Ovary (tissue), 9 donors: ENCODE measurements around the gene TNFRSF14. TPM values are rescaled to one million over a fixed set of nuclear protein-coding genes. Genes with fewer than 3 reads are reported as not detected.
"Not testable (repeated sequence)": the region's sequence is repeated elsewhere in the genome, so short reads cannot be mapped to it uniquely, and the experiment has no call there.

ENCODE experiments used
- DNase-seq, 5 donors: peaks; one replicate each; pipeline ENCODE4 v3.0.0-alpha.2; 2019 to 2020
- H3K27ac ChIP-seq, 2 donors: fragments of 200-600 bp; one replicate each; pipeline versions ENCODE4 v1.5.1 to v1.8.0; 2019 to 2022
- H3K27me3 ChIP-seq: fragments of 200-600 bp; one replicate; pipeline ENCODE4 v1.8.0; 2022
- H3K36me3 ChIP-seq: fragments of 200-600 bp; sonication (generic); one replicate; pipeline ENCODE4 v1.5.1; 2019
- H3K4me1 ChIP-seq: one replicate; pipeline ENCODE4 v1.8.1; 2013; ENCODE audit warnings: mild to moderate bottlenecking, moderate library complexity; ENCODE audit not compliant: insufficient read depth
- H3K4me3 ChIP-seq: fragments of 200-600 bp; sonication (generic); one replicate; pipeline ENCODE4 v1.5.1; 2017
- H3K9me3 ChIP-seq, 2 donors: fragments of 200-600 bp in 1 of 2; sonication (generic) in 1 of 2; one replicate each; pipeline versions ENCODE4 v1.5.1 to v1.8.1; 2013 to 2019; ENCODE audit warnings: mild to moderate bottlenecking in 1 of 2, moderate library complexity in 1 of 2
- CTCF ChIP-seq, 3 donors: fragments of 450-650 bp in 2 of 3; fragments of 200-600 bp in 1 of 3; IDR thresholded peaks; one replicate each; pipeline versions ENCODE4 v1.5.1 to v1.8.0; 2016 to 2022; ENCODE audit warnings: antibody characterized with exemption in 3 of 3, mild to moderate bottlenecking in 1 of 3
- EP300 ChIP-seq: sonication (generic); formaldehyde crosslinking; IDR thresholded peaks from one replicate; pipeline ENCODE4 v1.6.1; 2017; ENCODE audit warnings: antibody characterized with exemption
- POLR2A ChIP-seq: fragments of 450-650 bp; IDR thresholded peaks from one replicate; pipeline ENCODE4 v1.6.1; 2017; ENCODE audit warnings: antibody characterized with exemption, mild to moderate bottlenecking, moderate library complexity
- WGBS, 3 donors: extraction: QIAGEN DNeasy Blood & Tissue Kit in 1 of 3; methylation state at CpG; one replicate each; pipeline versions ENCODE4 v1.1.5 to v1.1.7; 2013 to 2017; 5-methylcytosine and 5-hydroxymethylcytosine counted together
- intact Hi-C, 4 donors: fragments of 100-400 bp; cut with DNase I; formaldehyde crosslinking; loops; one replicate each; pipeline versions ENCODE4 v1.11.0 to v1.15.1; 2022 to 2023
- polyA plus RNA-seq, 2 donors: library from polyadenylated mRNA; stranded (reverse); fragments of 200-250 nt in 1 of 2; fragments of 350-450 nt in 1 of 2; fragmentation: Illumina TruSeq in 1 of 2; extraction: RNeasy Lipid Tissue Mini Kit (QIAGEN cat#74804) in 1 of 2; gene quantifications; one replicate each; pipeline ENCODE4 v1.2.3, GENCODE V29; 2013 to 2014
- total RNA-seq, 7 donors: library from RNA; depleted of rRNA in 2 of 7; stranded (reverse); fragments of >200 nt in 2 of 7; fragmentation: NEBNext Ultra II Directional in 3 of 7; extraction: Animal tissue kit (Norgen Biotek cat#: 25700) in 3 of 7; gene quantifications; one replicate each; pipeline versions ENCODE4 v1.1.0 to v1.2.4, GENCODE V29; 2016 to 2023
- donor health status: DM: no; HTN: no; CAD: no; lungs with moderate emphysema.
- donor health status: DM: no; HTN: no; CAD: no.
- donor health status: Bipolar disorder and iron deficiency.
- donor health status: DM: yes; HTN: yes; CAD: no.
- donor health status: DM: no; HTN: no; CAD: no.
- donor health status: DM: yes; HTN: yes; CAD: no.

Gene TNFRSF14
- total and polyA plus RNA-seq, 9 donors = 4.3 to 78.5 (median 57.6) TPM

DNA sequence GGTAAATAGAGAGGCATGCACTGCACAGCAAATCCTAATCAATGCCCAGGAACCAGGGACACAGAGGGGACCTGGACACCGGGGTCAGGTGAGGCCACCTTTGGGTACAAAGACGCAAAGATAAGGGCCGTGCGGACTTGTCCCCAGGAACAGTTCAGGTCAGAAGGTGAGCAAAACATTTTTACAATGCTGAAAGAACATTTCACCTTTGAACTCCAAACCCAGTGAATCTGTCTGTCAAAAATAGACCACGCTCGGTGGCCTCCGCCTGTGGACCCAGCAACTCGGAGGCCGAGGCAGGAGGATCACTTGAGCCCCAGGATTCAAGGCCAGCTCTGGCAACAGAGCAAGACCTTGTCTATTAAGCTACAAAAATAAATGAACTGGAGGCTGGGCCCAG, 15.2 kb downstream of the TNFRSF14 start:
- TF ChIP-seq EP300 (no peak), POLR2A (no peak), CTCF (IDR thresholded peaks at IDR 0.05) (no peak)
- whole genome bisulfite sequencing, 3 donors = 80 to 86% (median 82%) methylated on average over 9 of the region's 9 CpGs

GRCh38 chr1:2573250-2573920, 17.2 kb downstream of the TNFRSF14 start:
- no peaks in the 10 kb centered on the region for H3K9me3 ChIP-seq
- TF ChIP-seq EP300 (no peak), POLR2A (no peak), CTCF (IDR thresholded peaks at IDR 0.05) (no peak)
- no peaks in the 10 kb centered on the region for H3K4me1 ChIP-seq
- 70 to 80% (median 79%) methylated on average over 8 of the region's 8 CpGs for WGBS, 3 donors
- H3K27ac ChIP-seq = no peak overlapping the region
- no peak overlapping the region for H3K4me3 ChIP-seq
- H3K27me3 ChIP-seq = no peaks in the 10 kb centered on the region
- no peak for DNase-seq
- no peaks in the 10 kb centered on the region for H3K36me3 ChIP-seq
- intact Hi-C loops = no loop called here

More for the DNA sequence above, 15.2 kb downstream of the TNFRSF14 start:
- no peaks in the 10 kb centered on the region for H3K27me3 ChIP-seq
- no peak overlapping the region for H3K4me3 ChIP-seq
- H3K4me1 ChIP-seq = no peaks in the 10 kb centered on the region
- DNase-seq = no peak
- no peak overlapping the region for H3K27ac ChIP-seq
- intact Hi-C loops = no loop called here
- no peaks in the 10 kb centered on the region for H3K9me3 ChIP-seq
- no peaks in the 10 kb centered on the region for H3K36me3 ChIP-seq

- no peaks in the 10 kb centered on the region for H3K9me3 ChIP-seq
- no peaks in the 10 kb centered on the region for H3K36me3 ChIP-seq
- intact Hi-C loops = no loop called here
- H3K4me1 ChIP-seq = no peaks in the 10 kb centered on the region
- no peaks in the 10 kb centered on the region for H3K27me3 ChIP-seq
- 78 to 82% (median 80%) methylated on average over 9 of the region's 9 CpGs for WGBS, 3 donors
- TF ChIP-seq EP300 (no peak), POLR2A (no peak), CTCF (IDR thresholded peaks at IDR 0.05) (no peak)
- DNase-seq = no peak
- H3K27ac ChIP-seq = no peak overlapping the region
- H3K4me3 ChIP-seq = no peak overlapping the region
Measured at GRCh38 chr1:2574350-2574749, 18.2 kb downstream of the TNFRSF14 start.

- no peaks in the 10 kb centered on the region for H3K9me3 ChIP-seq
- H3K4me1 ChIP-seq = no peaks in the 10 kb centered on the region
- WGBS, 3 donors = 76 to 84% (median 78%) methylated on average over 23 of the region's 23 CpGs
- intact Hi-C loops = no loop called here
- no peaks in the 10 kb centered on the region for H3K27me3 ChIP-seq
- H3K4me3 ChIP-seq = no peak overlapping the region
- H3K27ac ChIP-seq = no peak overlapping the region
- no peaks in the 10 kb centered on the region for H3K36me3 ChIP-seq
- peak in 3 of 5 donors; percentile 9 to 25 (median 17) for DNase-seq
- TF ChIP-seq EP300 = no peak
- no peak for TF ChIP-seq CTCF (IDR thresholded peaks at IDR 0.05)
- TF ChIP-seq POLR2A = no peak
Measured at GRCh38 chr1:2575801-2576663, 19.9 kb downstream of the TNFRSF14 start.

DNA sequence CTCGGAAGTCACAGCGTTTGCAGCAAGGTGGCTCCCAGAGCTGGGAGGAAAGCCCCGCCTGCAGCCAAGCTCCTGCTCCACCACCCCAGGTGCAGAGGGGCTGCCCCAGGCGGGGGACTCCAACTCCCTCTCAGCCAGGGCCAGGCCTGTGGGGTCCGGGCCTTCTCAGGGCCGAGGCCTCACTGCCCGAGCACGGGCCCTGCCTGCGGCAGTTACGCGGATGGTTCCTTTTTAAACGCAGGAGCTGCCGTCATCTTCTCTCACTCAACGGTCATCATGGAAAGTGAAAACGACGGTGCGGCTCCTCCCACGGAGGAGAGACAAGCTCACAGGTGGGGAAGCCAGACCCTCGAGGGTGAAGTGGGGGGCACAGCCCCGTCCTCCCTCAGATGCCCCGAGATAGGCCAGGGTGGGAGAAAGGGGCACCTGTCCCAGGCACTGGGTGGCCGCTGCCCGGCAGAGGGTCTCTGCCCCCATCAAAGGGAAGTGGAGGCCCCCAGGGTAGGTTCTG, 21.4 kb downstream of the TNFRSF14 start:
- H3K27me3 ChIP-seq, intact Hi-C loops, H3K9me3 ChIP-seq, H3K4me1 ChIP-seq, H3K4me3 ChIP-seq, H3K27ac ChIP-seq, H3K36me3 ChIP-seq: not testable (repeated sequence)
- 54 to 70% (median 56%) methylated on average over 16 to 22 of the region's 23 CpGs for WGBS, 3 donors
- DNase-seq = peak in 1 of 5 donors; percentile 24
